ENCODE data around the gene GRWD1.

Gene GRWD1

DNA sequence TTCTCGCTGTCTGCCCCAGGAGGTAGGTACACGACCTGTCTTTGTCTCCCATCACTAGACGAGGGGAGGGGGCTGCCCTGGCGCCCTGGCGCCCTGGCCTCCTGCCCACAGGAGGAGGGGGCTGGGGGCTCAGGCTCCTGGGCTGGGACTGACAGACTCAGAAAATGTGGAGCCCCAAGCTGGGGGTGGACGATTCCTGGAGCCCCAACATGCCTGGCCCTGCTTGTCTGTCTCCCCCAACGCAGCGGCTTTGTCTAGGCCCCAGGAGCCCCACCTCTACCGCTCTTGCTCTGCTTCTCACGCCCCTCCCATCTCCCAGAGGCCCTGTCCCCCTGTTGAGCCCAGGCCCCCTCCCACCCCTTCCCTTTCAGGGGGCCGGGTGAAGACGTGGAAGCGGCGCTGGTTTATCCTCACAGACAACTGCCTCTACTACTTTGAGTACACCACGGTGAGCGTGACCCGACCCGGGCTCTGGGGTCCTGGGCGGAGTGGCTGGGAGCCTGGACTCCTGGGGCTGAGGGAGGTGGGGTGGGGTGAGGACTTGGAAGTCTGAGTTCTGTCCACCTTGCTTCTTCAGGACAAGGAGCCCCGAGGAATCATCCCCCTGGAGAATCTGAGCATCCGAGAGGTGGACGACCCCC lies 32.0 kb downstream of the GRWD1 start:
- no peak overlapping the region for H3K27ac ChIP-seq (ENCODE audit: low read depth, low read length)
- H3K4me2 ChIP-seq (ENCODE audit: low read depth, low read length, poor library complexity, severe bottlenecking): no peak overlapping the region
- H3K36me3 ChIP-seq (ENCODE audit: low read length): no peaks in the 10 kb centered on the region
- no peaks in the 10 kb centered on the region for H3K9me2 ChIP-seq (replicated peaks; ENCODE audit: insufficient read depth, low read length)
- no peak overlapping the region for H3K9ac ChIP-seq (ENCODE audit: low read length)
- H3K4me3 ChIP-seq (ENCODE audit: insufficient read depth, low read length, poor library complexity, severe bottlenecking): no peak overlapping the region
- H3K27me3 ChIP-seq (ENCODE audit: low read length): no peaks in the 10 kb centered on the region
- no peaks in the 10 kb centered on the region for H3K9me3 ChIP-seq (ENCODE audit: insufficient read depth, low read length)
- H4K20me1 ChIP-seq (ENCODE audit: low read depth, low read length): no peaks in the 10 kb centered on the region
- TF ChIP-seq EZH2phosphoT487 (conservative IDR thresholded peaks at IDR 0.05; ENCODE audit: low read length): no peak
- TF ChIP-seq, protein P1, sequence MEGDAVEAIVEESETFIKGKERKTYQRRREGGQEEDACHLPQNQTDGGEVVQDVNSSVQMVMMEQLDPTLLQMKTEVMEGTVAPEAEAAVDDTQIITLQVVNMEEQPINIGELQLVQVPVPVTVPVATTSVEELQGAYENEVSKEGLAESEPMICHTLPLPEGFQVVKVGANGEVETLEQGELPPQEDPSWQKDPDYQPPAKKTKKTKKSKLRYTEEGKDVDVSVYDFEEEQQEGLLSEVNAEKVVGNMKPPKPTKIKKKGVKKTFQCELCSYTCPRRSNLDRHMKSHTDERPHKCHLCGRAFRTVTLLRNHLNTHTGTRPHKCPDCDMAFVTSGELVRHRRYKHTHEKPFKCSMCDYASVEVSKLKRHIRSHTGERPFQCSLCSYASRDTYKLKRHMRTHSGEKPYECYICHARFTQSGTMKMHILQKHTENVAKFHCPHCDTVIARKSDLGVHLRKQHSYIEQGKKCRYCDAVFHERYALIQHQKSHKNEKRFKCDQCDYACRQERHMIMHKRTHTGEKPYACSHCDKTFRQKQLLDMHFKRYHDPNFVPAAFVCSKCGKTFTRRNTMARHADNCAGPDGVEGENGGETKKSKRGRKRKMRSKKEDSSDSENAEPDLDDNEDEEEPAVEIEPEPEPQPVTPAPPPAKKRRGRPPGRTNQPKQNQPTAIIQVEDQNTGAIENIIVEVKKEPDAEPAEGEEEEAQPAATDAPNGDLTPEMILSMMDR (IDR thresholded peaks at IDR 0.05; ENCODE audit: insufficient read depth, low read length, poor library complexity, severe bottlenecking): no peak
- no peaks in the 10 kb centered on the region for H3K79me2 ChIP-seq (ENCODE audit: insufficient read depth, low read length)
- 0 out of 2 replicates have a peak, but pooled peaks cover 5% of the 10 kb centered on the region for H3F3A ChIP-seq (ENCODE audit: insufficient read depth)
- H2AFZ ChIP-seq (ENCODE audit: low read depth, low read length, severe bottlenecking): no peak overlapping the region

DNA sequence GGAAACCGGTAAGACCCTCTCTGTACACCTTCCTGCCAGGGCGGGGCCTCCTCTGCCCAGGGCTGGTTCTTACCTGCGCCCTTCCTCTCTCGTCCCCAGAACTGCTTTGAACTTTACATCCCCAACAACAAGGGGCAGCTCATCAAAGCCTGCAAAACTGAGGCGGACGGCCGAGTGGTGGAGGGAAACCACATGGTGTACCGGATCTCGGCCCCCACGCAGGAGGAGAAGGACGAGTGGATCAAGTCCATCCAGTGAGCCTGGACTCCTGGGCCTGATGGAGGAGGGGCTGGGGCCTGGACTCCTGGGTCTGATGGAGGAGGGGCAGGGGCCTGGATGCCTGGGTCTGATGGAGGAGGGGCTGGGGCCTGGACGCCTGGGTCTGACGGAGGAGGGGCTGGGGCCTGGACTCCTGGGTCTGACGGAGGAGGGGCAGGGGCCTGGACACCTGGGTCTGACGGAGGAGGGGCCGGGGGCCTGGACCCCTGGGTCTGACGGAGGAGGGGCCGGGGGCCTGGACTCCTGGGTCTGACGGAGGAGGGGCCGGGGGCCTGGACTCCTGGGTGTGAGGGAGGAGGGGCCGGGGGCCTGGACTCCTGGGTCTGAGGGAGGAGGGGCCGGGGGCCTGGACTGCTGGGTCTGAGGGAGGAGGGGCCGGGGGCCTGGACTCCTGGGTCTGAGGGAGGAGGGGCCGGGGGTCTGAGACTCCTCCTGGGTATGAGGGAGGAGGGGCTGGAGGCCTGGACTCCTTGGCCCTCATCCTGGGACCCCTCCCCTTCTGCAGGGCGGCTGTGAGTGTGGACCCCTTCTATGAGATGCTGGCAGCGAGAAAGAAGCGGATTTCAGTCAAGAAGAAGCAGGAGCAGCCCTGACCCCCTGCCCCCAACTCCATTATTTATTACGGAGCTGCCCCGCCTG lies 32.8 kb downstream of the GRWD1 start:
- H3K9ac ChIP-seq (ENCODE audit: low read length): no peak overlapping the region
- H2AFZ ChIP-seq (ENCODE audit: low read depth, low read length, severe bottlenecking): no peak overlapping the region
- H3K27me3 ChIP-seq (ENCODE audit: low read length): no peaks in the 10 kb centered on the region
- TF ChIP-seq EZH2phosphoT487 (conservative IDR thresholded peaks at IDR 0.05; ENCODE audit: low read length): no peak
- TF ChIP-seq, protein P1 (IDR thresholded peaks at IDR 0.05; ENCODE audit: insufficient read depth, low read length, poor library complexity, severe bottlenecking): no peak
- no peak overlapping the region for H3K4me2 ChIP-seq (ENCODE audit: low read depth, low read length, poor library complexity, severe bottlenecking)
- H3K27ac ChIP-seq (ENCODE audit: low read depth, low read length): no peak overlapping the region
- H4K20me1 ChIP-seq (ENCODE audit: low read depth, low read length): no peaks in the 10 kb centered on the region
- 0 out of 2 replicates have a peak, but pooled peaks cover 5% of the 10 kb centered on the region for H3F3A ChIP-seq (ENCODE audit: insufficient read depth)
- no peaks in the 10 kb centered on the region for H3K9me3 ChIP-seq (ENCODE audit: insufficient read depth, low read length)
- H3K36me3 ChIP-seq (ENCODE audit: low read length): no peaks in the 10 kb centered on the region
- H3K4me3 ChIP-seq (ENCODE audit: insufficient read depth, low read length, poor library complexity, severe bottlenecking): no peak overlapping the region
- no peaks in the 10 kb centered on the region for H3K79me2 ChIP-seq (ENCODE audit: insufficient read depth, low read length)
- no peaks in the 10 kb centered on the region for H3K9me2 ChIP-seq (replicated peaks; ENCODE audit: insufficient read depth, low read length)

DNA sequence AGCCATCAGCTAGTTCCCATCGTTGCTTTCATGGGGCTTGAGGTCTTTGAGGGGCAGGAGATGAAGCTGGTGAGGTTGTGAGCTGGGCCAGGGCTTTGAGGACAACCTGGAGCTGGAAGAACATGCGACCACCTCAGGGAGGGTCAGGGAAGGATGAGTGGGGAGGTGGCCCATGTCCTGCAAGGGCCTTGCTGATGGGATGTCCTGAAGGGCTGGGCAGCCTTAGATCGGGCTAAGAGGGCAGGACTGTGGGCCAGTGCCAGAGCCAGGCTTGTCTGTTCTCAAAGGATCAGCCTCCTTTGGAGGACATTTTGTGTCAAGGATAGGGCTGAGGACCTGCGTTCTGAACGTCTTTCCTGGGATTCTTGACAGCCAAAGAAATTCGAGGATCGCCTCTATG lies 33.9 kb downstream of the GRWD1 start:
- no peak overlapping the region for H3K27ac ChIP-seq (ENCODE audit: low read depth, low read length)

More for the DNA sequence above, 33.9 kb downstream of the GRWD1 start:
- TF ChIP-seq, protein P1 (IDR thresholded peaks at IDR 0.05; ENCODE audit: insufficient read depth, low read length, poor library complexity, severe bottlenecking): no peak
- no peak for TF ChIP-seq EZH2phosphoT487 (conservative IDR thresholded peaks at IDR 0.05; ENCODE audit: low read length)
- H3K4me3 ChIP-seq (ENCODE audit: insufficient read depth, low read length, poor library complexity, severe bottlenecking): no peak overlapping the region
- no peaks in the 10 kb centered on the region for H3K9me2 ChIP-seq (replicated peaks; ENCODE audit: insufficient read depth, low read length)
- no peaks in the 10 kb centered on the region for H4K20me1 ChIP-seq (ENCODE audit: low read depth, low read length)
- no peak overlapping the region for H3K9ac ChIP-seq (ENCODE audit: low read length)
- no peaks in the 10 kb centered on the region for H3K27me3 ChIP-seq (ENCODE audit: low read length)
- H3K36me3 ChIP-seq (ENCODE audit: low read length): no peaks in the 10 kb centered on the region
- H3F3A ChIP-seq (ENCODE audit: insufficient read depth): 0 out of 2 replicates have a peak, but pooled peaks cover 5% of the 10 kb centered on the region
- H3K4me2 ChIP-seq (ENCODE audit: low read depth, low read length, poor library complexity, severe bottlenecking): no peak overlapping the region
- no peaks in the 10 kb centered on the region for H3K9me3 ChIP-seq (ENCODE audit: insufficient read depth, low read length)
- no peak overlapping the region for H2AFZ ChIP-seq (ENCODE audit: low read depth, low read length, severe bottlenecking)
- no peaks in the 10 kb centered on the region for H3K79me2 ChIP-seq (ENCODE audit: insufficient read depth, low read length)

All from SU-DHL-6 (cell line).